Measurements from ENCODE around the gene SLC66A2. TPM values are rescaled to one million over a fixed set of nuclear protein-coding genes. Genes with fewer than 3 reads are reported as not detected.

Gene SLC66A2
- total RNA-seq, 1 experiment from 2014 or later, result 19.5 TPM

DNA sequence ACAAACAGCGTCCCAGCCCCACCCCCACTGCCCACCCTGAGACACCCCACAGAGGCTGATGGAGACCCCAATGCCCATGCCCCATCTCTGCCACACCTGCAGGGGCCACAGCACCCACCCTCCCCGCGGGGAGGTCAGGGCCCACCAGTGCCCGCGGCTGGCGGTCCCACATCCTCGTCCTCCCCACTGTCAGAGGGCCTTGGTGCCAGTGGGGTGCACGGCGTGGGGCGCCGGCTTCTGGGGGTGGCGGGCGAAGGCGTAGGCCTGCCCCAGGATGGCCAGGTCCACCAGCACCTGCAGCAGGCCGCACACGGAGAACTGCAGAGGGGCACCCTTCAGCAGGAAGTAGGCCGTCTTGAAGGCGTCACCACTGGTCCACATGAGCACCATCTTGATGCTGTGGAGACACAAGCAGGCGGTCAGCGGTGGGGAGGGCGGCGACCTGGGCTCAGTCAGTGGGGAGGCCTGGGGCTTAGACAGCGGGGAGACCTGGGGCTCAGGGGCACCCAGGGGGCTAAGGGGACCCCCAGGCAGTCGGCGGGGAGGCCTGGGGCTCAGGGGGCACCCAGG is 47.6 kb downstream of the SLC66A2 start:
- intact Hi-C loops (cut with micrococcal nuclease; ENCODE audit: unreplicated experiment), result no loop called here

DNA sequence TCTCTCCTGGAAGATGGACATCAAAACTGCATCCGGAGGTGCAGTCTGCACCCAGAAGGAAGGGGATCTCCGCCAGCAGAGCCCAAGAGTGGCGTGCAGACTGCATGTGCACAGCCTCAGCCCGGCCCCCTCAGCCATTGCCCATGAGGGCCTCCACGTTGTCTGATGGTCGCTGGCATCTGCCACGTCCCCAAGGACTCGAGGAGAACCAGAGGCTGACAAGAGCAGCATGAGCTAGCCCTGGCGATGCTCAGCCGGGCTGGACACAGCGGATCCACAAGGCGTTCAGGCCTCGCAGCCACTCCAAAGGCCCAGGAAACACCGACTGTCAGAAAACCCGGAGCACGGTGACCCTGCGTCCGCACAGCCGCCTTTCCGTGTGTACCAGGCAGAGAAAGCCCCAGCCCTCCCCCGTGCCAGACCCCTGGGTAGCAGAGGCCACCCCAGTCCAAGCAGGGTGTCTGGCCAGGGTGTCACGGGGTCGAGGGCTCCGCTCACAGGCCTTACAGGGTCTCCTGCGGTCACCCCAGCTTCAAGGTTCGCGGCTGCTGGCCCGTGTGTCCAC is 48.3 kb downstream of the SLC66A2 start:
- ChIA-PET POLR2A (no interaction called here), CTCF (no interaction called here)
- no peak overlapping the region for H3K27ac Mint-ChIP-seq (ENCODE audit: unreplicated experiment)
- Histone ChIP-seq H3K27me3 (replicated peaks; ENCODE audit: control insufficient read depth, insufficient read depth, low read length) (no peaks in the 10 kb centered on the region), H3K9me3 (no peaks in the 10 kb centered on the region), H3K36me3 (ENCODE audit: control insufficient read depth, insufficient read depth, low read length) (no peaks in the 10 kb centered on the region), H3K4me3 (ENCODE audit: low read depth, low read length) (no peak overlapping the region), H3K4me1 (no peaks in the 10 kb centered on the region)
- no peak for DNase-seq
- intact Hi-C loops (cut with micrococcal nuclease; ENCODE audit: unreplicated experiment), result no loop called here
- H3K9me3 Mint-ChIP-seq (ENCODE audit: unreplicated experiment), result peaks cover 2% of the 10 kb centered on the region
- no peak overlapping the region for H3K4me3 Mint-ChIP-seq (ENCODE audit: unreplicated experiment)
- no TSS peak for BruUV-seq (replicated peaks)
- H3K27me3 Mint-ChIP-seq (ENCODE audit: insufficient read depth, unreplicated experiment), result no peaks in the 10 kb centered on the region
- no peaks in the 10 kb centered on the region for H3K4me1 Mint-ChIP-seq (ENCODE audit: low read depth, unreplicated experiment)
- H3K36me3 Mint-ChIP-seq (ENCODE audit: insufficient read depth, unreplicated experiment), result peaks cover 20% of the 10 kb centered on the region
- TF ChIP-seq, protein P1, sequence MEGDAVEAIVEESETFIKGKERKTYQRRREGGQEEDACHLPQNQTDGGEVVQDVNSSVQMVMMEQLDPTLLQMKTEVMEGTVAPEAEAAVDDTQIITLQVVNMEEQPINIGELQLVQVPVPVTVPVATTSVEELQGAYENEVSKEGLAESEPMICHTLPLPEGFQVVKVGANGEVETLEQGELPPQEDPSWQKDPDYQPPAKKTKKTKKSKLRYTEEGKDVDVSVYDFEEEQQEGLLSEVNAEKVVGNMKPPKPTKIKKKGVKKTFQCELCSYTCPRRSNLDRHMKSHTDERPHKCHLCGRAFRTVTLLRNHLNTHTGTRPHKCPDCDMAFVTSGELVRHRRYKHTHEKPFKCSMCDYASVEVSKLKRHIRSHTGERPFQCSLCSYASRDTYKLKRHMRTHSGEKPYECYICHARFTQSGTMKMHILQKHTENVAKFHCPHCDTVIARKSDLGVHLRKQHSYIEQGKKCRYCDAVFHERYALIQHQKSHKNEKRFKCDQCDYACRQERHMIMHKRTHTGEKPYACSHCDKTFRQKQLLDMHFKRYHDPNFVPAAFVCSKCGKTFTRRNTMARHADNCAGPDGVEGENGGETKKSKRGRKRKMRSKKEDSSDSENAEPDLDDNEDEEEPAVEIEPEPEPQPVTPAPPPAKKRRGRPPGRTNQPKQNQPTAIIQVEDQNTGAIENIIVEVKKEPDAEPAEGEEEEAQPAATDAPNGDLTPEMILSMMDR (IDR thresholded peaks at IDR 0.05; ENCODE audit: insufficient read depth in 1 of 2, low read depth in 1 of 2, low read length in 1 of 2, severe bottlenecking in 1 of 2, unreplicated experiment in 1 of 2), result no peak

More for the DNA sequence above, 47.6 kb downstream of the SLC66A2 start:
- H3K9me3 Mint-ChIP-seq (ENCODE audit: unreplicated experiment), result peaks cover 7% of the 10 kb centered on the region
- no peaks in the 10 kb centered on the region for H3K27me3 ChIP-seq (replicated peaks; ENCODE audit: control insufficient read depth, insufficient read depth, low read length)
- no peak overlapping the region for H3K27ac Mint-ChIP-seq (ENCODE audit: unreplicated experiment)
- BruUV-seq (replicated peaks), result no TSS peak
- H3K27me3 Mint-ChIP-seq (ENCODE audit: insufficient read depth, unreplicated experiment), result no peaks in the 10 kb centered on the region
- H3K4me3 Mint-ChIP-seq (ENCODE audit: unreplicated experiment), result no peak overlapping the region
- DNase-seq, result no peak
- peaks cover 24% of the 10 kb centered on the region for H3K36me3 Mint-ChIP-seq (ENCODE audit: insufficient read depth, unreplicated experiment)
- CTCF ChIA-PET, result no interaction called here
- no peaks in the 10 kb centered on the region for H3K4me1 Mint-ChIP-seq (ENCODE audit: low read depth, unreplicated experiment)
- H3K9me3 ChIP-seq, result no peaks in the 10 kb centered on the region
- POLR2A ChIA-PET, result no interaction called here
- TF ChIP-seq, protein P1 (IDR thresholded peaks at IDR 0.05; ENCODE audit: insufficient read depth in 1 of 2, low read depth in 1 of 2, low read length in 1 of 2, severe bottlenecking in 1 of 2, unreplicated experiment in 1 of 2), result no peak
- no peak overlapping the region for H3K4me3 ChIP-seq (ENCODE audit: low read depth, low read length)
- H3K4me1 ChIP-seq, result no peaks in the 10 kb centered on the region
- no peaks in the 10 kb centered on the region for H3K36me3 ChIP-seq (ENCODE audit: control insufficient read depth, insufficient read depth, low read length)

GRCh38 chr18:79902640-79903039 is 48.8 kb downstream of the SLC66A2 start:
- no peak for DNase-seq
- TF ChIP-seq, protein P1 (IDR thresholded peaks at IDR 0.05; ENCODE audit: insufficient read depth in 1 of 2, low read depth in 1 of 2, low read length in 1 of 2, severe bottlenecking in 1 of 2, unreplicated experiment in 1 of 2), result no peak
- Histone ChIP-seq H3K4me1 (no peaks in the 10 kb centered on the region), H3K9me3 (no peaks in the 10 kb centered on the region), H3K36me3 (ENCODE audit: control insufficient read depth, insufficient read depth, low read length) (no peaks in the 10 kb centered on the region), H3K4me3 (ENCODE audit: low read depth, low read length) (no peak overlapping the region), H3K27me3 (replicated peaks; ENCODE audit: control insufficient read depth, insufficient read depth, low read length) (no peaks in the 10 kb centered on the region)
- intact Hi-C loops (cut with micrococcal nuclease; ENCODE audit: unreplicated experiment), result no loop called here
- no peaks in the 10 kb centered on the region for H3K4me1 Mint-ChIP-seq (ENCODE audit: low read depth, unreplicated experiment)
- H3K36me3 Mint-ChIP-seq (ENCODE audit: insufficient read depth, unreplicated experiment), result peaks cover 17% of the 10 kb centered on the region
- H3K27ac Mint-ChIP-seq (ENCODE audit: unreplicated experiment), result no peak overlapping the region
- no peaks in the 10 kb centered on the region for H3K27me3 Mint-ChIP-seq (ENCODE audit: insufficient read depth, unreplicated experiment)
- BruUV-seq (replicated peaks), result no TSS peak
- H3K9me3 Mint-ChIP-seq (ENCODE audit: unreplicated experiment), result peaks cover 6% of the 10 kb centered on the region
- H3K4me3 Mint-ChIP-seq (ENCODE audit: unreplicated experiment), result no peak overlapping the region
- ChIA-PET POLR2A (no interaction called here), CTCF (no interaction called here)
